ENCODE data around the gene KLHL25.
"Not testable (repeated sequence)": the region's sequence is repeated elsewhere in the genome, so short reads cannot be mapped to it uniquely, and the experiment has no call there.

KLHL25 gene

GRCh38 chr15:85804481-85805170, 9.9 kb upstream of the KLHL25 start:
- DNase-seq, result no peak

- DNase-seq, result not testable (repeated sequence)
Observed at GRCh38 chr15:85802617-85803016, 7.9 kb upstream of the KLHL25 start.

DNA sequence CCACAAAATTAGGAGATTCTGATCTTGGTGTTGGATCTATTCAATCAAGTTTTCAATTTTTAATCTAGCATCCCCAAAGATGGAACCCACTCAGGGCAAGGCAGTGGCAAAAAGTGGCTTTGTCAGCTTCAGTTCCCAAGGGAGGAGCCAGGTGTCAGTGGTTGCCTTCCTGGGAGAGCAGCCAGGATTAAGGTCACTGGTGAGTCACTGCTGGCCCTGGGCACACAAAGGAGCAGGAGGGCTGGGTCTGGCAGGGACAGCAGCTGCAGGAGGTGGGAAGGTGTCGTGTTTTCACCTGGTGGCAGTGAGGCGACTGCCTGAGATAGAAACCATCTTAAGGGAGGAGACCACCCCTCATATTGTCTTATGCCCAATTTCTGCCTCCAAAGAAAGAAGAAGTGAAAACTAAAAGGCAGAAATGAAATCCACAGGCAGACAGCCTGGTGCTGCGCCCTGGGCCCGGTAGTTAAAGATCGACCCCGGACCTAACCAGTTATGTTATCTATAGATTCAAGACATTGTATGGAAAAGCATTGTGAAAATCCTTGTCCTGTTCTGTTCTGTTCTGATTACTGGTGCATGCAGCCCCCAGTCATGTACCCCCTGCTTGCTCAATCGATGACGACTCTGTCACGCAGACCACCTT, 5.9 kb upstream of the KLHL25 start:
- peak; percentile 55 for DNase-seq

DNA sequence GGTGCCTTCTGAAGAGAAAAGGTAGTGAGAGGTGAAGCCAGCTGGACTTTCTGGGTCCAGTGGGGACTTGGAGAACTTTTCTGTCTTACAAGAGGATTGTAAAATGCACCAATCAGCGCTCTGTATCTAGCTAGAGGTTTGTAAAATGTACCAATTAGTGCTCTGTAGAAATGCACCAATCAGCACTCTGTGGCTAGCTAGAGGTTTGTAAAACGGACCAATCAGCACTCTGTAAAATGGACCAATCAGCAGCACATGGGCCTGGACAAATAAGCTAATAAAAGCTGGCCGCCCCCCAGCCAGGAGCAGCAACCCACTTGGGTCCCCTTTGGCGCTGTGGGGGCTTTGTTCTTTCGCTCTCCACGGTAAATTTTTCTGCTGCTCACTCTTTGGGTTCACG, 1.6 kb upstream of the KLHL25 start:
- not testable (repeated sequence) for DNase-seq

DNA sequence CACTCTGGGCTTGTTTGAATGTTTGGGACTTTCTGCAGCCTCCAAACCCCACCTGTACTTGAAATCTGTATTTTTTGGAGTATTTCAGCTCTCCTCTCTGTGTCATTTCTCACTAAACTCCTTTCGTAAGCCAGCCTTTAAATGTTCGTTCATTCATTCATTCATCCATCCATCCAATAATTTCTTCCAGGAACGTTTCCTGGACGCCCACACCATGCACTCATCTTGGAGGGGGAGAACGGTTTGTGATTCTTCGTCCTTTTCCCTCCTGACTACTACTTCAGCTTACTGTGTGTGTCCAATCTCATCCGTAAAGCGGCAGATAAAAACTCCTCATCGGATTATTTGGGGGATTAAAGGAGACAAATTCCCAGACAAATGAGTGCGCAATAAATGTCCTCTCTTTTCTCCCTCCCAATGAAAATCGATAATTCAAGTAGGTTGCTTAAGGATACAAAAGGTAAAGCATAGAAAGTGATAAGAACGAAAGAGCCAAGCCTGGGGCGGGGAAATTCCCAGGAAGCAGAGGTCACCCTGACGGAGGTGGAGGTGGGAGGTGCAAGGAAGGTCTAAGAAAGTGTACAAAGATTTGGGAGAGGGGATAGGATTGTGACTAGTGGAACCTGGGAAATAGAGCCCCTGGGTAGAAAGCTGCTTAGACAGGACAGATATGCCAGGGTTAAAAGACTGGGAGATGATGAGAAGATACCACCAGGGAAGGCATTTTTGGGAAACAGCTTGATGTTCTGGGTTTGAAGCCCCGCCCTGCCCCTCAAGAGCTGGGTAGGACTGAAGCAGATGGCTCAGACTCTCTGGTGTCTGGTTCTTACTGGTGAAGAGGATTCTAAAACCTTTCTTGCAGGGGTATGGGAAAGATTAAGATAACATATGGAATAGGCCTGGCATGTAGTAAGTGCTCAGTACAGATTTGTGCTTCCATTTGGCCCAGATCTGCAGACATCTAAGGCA, 896 bp upstream of the KLHL25 start:
- DNase-seq, result no peak

DNA sequence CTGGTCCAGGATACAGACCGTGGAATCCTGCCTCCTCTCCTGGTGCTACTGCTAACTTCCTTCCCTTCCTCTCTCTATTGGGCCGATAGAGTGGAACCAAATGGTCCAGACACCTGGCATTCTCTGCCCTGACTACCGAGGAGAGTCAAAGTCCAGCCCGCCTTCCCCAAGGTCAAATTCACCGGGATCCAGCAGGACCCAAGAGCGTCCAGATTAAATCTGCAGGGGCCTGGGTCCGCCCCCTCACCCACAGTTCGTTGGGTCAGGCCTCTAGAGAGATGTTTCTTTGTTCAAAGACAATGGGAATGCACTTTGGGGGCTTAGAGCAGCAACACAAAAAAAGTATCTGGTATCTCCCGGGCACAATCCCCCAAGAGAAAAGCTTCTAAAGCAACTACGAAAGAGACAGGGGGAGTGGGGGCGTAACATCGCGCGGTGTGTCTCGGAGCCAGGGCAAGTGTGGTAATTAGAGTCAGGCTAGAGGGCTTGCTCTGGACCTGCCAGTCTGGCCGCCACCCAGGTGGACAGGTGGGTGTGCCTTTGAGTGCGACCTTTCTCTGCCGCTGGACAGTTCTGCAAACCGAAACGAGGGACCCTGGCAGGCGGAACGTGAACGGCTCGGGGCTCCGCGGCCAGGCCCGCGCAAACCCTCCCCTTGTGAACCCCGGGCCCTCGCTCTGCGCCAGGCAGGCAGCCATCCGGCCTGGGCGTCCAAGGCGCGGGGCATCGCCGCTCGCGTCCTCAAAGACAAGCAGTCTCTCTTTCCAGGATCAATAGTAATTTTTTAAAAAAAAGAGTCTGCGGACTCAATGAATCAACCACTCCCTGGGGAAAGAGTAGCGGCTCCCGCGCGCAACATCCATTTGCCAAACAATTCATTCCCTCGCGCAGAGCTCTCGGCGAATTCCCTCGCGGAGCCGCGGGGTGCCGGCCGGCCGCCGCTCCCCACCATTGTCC, 806 bp downstream of the KLHL25 start:
- no peak for DNase-seq

DNA sequence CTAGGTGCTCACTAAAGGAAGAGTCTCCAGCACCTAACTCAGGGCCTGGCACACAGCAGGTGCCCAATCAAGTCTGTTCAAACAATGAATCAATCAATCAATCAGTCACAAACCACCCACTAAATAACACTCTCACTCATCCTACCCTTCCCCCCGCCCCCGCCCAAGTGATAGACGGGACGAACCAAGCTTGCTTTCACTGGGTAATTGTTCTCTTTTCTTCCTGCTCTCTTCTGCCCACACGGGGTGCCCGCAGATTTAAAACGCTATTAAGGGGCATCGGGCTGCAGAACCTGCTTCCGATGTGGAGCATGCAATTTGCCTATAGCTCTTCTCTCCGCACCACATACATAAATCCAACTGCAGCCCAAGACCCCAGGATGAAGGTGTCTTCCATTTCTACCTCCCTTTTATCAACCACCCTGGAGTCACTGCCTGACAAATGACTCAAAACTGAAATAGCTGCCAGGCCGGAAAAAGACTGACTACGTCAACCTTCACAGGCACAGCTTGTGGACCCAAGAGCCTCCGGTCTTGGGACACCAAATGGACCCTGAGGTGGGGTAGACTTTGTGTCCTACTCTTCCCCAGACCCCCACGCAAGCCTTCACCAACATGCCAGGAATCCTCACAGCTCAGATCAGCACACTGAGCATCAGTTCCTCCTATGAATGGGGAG, 1.7 kb downstream of the KLHL25 start:
- no peak for DNase-seq

- no peak for DNase-seq
Observed at GRCh38 chr15:85792102-85792731, 2.5 kb downstream of the KLHL25 start.

GRCh38 chr15:85789496-85789875, 5.2 kb downstream of the KLHL25 start:
- no peak for DNase-seq

GRCh38 chr15:85788771-85789495, 5.8 kb downstream of the KLHL25 start:
- DNase-seq, result no peak

- DNase-seq, result no peak
Observed at GRCh38 chr15:85786781-85787114, 8.0 kb downstream of the KLHL25 start.

GRCh38 chr15:85785887-85786780, 8.6 kb downstream of the KLHL25 start:
- DNase-seq, result peak; percentile 62

- no peak for DNase-seq
Observed at GRCh38 chr15:85782064-85782463, 12.7 kb downstream of the KLHL25 start.

- no peak for DNase-seq
Observed at GRCh38 chr15:85781099-85781498, 13.6 kb downstream of the KLHL25 start.

- no peak for DNase-seq
Observed at GRCh38 chr15:85780225-85780985, 14.3 kb downstream of the KLHL25 start.

GRCh38 chr15:85779249-85779648, 15.5 kb downstream of the KLHL25 start:
- no peak for DNase-seq

DNA sequence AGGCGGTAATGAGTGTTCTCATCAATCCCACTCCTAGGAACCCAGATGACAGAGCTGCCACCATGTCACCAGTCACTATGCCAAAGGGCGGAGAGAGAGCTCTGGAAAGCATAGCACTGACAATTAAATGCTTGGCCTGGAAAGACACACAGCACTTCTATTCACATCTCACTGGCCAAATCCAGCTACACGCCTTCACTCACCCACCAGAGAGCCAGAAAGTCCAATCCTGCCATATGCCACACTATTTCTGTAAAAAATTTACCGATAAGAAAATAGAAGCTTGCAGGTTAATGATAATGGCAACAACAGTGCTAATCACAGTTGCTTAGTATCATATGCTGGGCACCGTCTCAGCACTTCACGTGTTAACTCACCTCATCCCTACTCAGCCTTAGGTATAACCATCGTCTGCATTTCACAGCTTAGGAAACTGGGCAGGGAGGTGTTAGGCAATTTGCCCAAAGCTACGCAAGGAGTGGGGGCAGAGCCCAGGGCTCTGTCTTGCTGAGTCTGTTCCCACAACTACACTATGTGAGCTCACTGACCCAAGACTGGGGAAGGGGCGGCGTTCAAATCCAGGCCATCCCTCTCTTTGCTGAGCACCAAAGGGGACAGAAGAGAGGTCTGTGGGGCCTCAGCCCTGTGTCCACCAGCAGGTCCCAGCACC, 16.5 kb downstream of the KLHL25 start:
- DNase-seq, result no peak

Measured in DMS79 treated with DMSO at 0.1 percent for 48 hours (cell line).